ENCODE measurements around the gene MEIOSIN.
"Not testable (repeated sequence)": the region's sequence is repeated elsewhere in the genome, so short reads cannot be mapped to it uniquely, and the experiment has no call there.

The MEIOSIN gene

GRCh38 chr19:45733160-45733810 is at the start of gene MEIOSIN:
Gene MEIOSIN (plus strand): TSS chr19:45733439. CDS start chr19:45735377, 1,938 bp downstream.
- no peak for DNase-seq

GRCh38 chr19:45685045-45685444 is 48.2 kb upstream of the MEIOSIN start:
- not testable (repeated sequence) for DNase-seq

- no peak for DNase-seq
Measured at GRCh38 chr19:45687599-45687998, 45.6 kb upstream of the MEIOSIN start.

GRCh38 chr19:45691516-45692186 is 41.6 kb upstream of the MEIOSIN start, which contains the start of gene SNRPD2:
Gene SNRPD2 (minus strand): TSS chr19:45691953. CDS start chr19:45691888, 65 bp downstream.
- peak; percentile 94 for DNase-seq

- peak; percentile 98 for DNase-seq
Measured at GRCh38 chr19:45692187-45693105, 40.8 kb upstream of the MEIOSIN start, which contains the start of gene QPCTL. Gene QPCTL (plus strand): TSS chr19:45692666. CDS start chr19:45692704, 38 bp downstream.

- peak; percentile 70 for DNase-seq
Measured at GRCh38 chr19:45693106-45693788, 40.0 kb upstream of the MEIOSIN start.

GRCh38 chr19:45701676-45702075 is 31.6 kb upstream of the MEIOSIN start:
- DNase-seq = no peak

GRCh38 chr19:45705115-45705514 is 28.1 kb upstream of the MEIOSIN start:
- no peak for DNase-seq

- DNase-seq = no peak
Measured at GRCh38 chr19:45705710-45706415, 27.4 kb upstream of the MEIOSIN start.

- no peak for DNase-seq
Measured at GRCh38 chr19:45710356-45711130, 22.7 kb upstream of the MEIOSIN start.

GRCh38 chr19:45711851-45712698 is 21.2 kb upstream of the MEIOSIN start:
- DNase-seq = no peak

- no peak for DNase-seq
Measured at GRCh38 chr19:45712699-45713067, 20.6 kb upstream of the MEIOSIN start.

GRCh38 chr19:45713141-45713540 is 20.1 kb upstream of the MEIOSIN start:
- DNase-seq = no peak

GRCh38 chr19:45715139-45715538 is 18.1 kb upstream of the MEIOSIN start:
- DNase-seq = no peak

GRCh38 chr19:45716359-45717130 is 16.7 kb upstream of the MEIOSIN start:
- DNase-seq = no peak

GRCh38 chr19:45717131-45717982 is 15.9 kb upstream of the MEIOSIN start:
- DNase-seq = peak; percentile 99

GRCh38 chr19:45717983-45718650 is 15.1 kb upstream of the MEIOSIN start:
- no peak for DNase-seq

GRCh38 chr19:45720065-45720464 is 13.2 kb upstream of the MEIOSIN start:
- DNase-seq = not testable (repeated sequence)
